HG02763 (cell line): Measurements from ENCODE around the gene U2AF1L4.
A peak's percentile ranks its signal among the peaks of the same experiment; 100 is the strongest.

Experiments
- ATAC-seq: cut with Tn5 transposase; IDR thresholded peaks from one replicate; pipeline ENCODE4 v1.9.1; 2021; ENCODE audit warnings: mild to moderate bottlenecking, moderate library complexity; ENCODE audit not compliant: unreplicated experiment

Gene U2AF1L4, protein sequence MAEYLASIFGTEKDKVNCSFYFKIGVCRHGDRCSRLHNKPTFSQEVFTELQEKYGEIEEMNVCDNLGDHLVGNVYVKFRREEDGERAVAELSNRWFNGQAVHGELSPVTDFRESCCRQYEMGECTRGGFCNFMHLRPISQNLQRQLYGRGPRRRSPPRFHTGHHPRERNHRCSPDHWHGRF

DNA sequence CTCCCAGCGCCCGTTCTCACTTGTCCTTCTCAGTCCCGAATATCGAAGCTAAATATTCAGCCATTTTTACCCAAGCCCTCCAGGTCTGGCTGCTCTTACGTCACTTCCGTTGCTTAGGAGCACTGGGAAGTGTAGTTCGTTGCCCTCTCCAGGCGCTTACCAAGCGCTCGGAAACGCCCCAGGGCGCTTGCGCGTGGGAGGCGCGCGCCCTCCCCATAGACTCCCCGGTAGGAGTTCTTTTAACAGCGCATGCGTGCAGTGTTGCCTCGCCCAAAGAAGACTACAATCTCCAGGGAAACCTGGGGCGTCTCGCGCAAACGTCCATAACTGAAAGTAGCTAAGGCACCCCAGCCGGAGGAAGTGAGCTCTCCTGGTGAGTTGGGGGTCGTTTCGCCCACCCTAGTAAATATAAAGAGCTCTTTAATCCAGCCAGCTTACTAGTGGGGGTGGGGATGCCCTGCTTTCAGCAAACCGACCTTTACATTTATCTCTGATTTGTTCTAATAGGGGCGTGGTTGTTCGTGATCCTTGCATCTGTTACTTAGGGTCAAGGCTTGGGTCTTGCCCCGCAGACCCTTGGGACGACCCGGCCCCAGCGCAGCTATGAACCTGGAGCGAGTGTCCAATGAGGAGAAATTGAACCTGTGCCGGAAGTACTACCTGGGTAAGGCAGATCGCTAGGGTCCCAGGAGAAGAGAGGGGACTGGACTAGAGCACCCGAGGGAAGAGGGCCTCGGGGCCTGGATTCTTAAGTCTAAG, at the start of gene U2AF1L4, which contains the start of gene PSENEN:
Gene U2AF1L4 (minus strand): TSS at position 91 of the 759 bp plus-strand sequence. CDS start 27 bp downstream, at position 64.
Gene PSENEN (plus strand): TSS at position 324 of the 759 bp plus-strand sequence. CDS start 280 bp downstream, at position 604.
- ATAC-seq: peak; percentile 37

DNA sequence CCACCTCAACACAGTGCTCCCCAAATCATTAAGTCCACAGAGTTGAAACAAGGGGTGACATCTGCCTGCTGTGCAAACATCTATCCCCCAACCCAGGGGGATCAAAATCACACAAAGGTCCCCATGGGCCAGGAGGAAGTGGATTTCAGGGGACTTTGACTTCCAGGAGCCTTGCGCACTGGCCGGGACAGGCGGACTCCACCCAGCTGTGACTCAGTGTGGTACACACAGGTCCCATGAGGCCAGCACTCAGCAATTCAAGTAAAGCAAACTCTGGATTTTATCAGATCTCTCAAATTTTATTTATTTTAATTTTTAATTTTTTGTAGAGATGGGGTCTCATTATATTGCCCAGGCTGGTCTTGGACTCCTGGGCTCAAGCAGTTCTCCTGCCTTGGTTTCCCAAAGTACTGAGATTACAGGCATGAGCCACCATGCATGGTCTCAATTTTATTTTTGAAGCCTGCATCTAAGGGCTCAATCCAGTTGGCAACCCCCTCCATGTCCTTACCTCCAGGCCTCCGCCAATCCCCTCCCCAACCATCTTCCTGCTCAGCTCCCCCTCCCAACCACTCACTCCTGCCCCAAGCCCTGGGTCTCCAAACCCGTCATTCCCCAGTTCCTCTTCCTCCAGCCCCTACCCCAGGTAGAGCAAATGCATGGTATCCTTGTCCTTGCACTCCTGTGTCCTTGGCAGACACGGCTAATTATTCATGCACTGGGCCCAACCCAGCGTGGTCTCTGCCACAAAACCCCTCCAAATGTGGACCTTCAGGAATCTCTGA, 48.4 kb upstream of the U2AF1L4 start:
- no peak for ATAC-seq

DNA sequence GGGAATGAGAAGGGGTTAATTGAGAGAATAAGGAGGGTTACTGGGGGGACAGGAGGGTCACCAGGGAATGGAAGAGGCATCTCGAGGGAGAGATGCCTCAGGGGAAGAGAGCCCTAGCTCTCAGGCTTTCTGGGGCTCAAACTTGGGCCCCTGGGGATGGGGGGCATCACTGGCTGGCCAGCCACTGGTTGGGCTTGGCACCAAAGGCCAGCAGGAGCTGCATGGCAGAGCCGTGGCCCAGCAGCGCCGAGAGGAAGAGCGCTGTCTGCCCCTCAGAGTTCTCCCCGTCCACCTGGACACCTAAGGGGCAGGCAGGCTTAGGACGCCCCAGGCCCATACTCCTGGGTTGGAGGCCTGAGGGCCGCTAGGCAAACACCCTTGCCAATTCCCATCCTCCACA, 47.7 kb upstream of the U2AF1L4 start:
- no peak for ATAC-seq

DNA sequence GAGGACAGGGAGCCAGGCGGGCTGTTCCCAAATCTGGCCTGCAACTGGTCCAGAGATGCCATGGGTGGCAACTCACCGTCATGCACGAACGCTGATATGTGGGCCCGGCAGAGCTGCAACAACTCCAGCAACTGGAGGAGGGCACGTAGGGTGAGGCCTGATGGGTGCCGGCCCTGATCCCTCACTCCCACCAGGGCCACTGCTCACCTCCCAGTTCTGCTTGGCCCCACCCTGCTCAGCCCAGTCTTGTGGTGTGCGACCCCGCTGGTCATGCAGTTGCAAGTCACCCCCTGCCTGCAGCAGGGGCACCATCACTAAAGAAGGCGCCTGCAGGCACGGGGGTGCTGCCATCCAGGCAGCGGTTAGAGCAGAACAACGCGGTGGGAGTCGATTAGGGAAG, 47.1 kb upstream of the U2AF1L4 start:
- no peak for ATAC-seq

DNA sequence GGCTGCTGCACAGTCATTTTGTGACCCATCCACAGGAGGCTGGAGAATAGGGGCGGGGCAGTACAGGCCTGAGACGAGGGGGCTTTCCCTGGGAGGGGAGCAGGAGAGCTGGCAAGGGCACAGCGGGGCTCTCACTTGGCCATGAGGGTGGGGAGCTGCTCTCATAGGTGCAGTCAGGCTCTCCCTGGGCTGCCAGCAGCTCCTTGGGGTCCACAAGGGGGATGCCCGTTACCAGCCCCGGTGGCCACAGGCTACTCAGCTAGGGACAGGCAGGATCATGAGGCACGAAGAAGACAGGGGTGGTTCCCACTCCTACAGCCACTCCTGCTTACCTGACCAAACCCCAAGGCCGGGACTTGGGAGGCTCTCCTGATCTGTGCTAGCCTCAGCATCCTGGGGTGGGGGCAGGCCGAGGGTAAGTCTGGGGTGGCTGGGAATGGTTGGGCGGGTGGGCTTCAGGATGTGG, 46.6 kb upstream of the U2AF1L4 start:
- no peak for ATAC-seq

DNA sequence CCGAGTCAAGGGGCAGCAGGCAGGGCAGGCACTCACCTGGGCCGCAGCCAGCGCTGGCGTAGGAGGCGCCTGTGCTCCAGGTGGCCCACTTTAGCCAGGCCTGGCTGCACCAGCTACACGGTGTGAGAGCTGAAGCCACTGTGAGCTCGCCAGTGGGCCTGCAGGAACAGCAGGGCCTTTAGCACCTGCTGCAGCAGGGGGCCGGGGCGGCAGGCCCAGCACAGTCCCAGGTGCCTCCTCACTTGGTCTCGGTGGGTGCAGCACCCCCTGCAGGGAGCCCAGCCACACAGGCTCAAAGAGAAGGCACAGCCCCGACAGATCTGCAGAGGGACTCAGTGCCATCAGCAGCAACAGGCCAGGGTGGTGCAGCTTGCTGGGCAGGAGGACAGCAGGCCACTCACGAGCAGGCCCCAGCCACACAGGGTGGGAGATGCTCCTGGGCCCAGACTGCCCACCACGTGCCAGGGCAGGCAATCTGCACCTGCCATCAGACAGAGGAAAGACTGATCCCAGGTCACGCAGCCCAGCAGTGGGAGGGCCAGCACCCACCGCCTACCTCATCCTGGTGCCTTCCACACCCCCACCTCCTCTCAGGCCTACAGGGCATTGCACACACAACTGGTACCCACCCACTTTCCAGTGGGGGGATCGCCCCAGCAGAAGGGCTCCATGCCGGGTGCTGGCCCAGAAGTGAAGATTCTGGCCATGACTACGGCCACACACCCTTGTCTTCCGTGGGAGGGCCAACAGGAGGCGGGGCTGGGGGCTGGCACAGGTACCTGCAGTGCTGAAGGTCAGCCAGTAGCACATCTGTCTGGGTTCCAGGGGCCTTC, 46.0 kb upstream of the U2AF1L4 start:
- ATAC-seq: no peak

DNA sequence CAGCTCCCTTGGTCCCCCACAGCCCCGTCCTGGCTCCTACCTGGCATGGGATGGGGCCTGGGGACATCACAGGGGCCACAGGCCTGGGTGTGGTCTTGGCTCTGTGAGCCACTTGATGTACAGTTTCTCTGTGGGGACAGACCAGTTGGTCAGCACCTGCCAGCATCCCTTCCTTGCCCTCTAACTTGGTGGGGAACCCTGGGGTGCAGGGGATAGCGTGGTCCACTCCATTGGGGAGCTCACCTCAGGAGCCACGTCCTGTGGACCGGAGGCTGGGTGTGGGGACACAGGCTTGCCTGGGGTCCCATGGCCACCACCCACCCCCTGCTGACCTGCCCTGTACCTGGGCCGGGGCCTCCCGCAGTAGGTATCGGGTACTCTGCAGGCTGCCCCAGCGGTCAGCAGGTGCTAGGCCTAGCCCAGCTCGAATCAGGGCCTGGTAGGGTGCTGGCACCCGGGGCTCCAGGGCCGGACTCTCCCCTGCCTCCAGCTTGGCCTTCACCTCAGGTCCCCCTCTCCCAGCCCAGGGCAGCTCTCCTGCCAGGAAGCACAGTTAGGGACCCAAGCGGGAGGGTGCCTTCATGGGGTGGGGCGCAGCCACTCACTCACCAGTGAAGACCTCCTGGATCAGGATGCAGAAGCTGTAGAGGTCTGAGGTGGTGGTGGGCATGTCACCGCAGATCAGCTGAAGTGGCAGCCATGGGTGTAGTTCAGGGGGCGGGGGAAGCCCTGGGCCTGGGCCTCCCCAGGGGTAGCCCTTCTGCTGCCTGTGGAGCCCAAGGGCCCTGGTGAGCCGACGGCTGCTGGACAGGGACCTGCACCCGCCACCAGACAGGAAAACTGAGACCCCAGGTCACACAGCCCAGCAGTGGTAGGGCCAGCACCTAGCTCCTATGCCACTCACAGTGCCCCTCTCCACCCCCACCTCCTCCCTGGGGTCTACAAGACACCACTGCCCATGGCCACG, 45.0 kb upstream of the U2AF1L4 start:
- no peak for ATAC-seq

DNA sequence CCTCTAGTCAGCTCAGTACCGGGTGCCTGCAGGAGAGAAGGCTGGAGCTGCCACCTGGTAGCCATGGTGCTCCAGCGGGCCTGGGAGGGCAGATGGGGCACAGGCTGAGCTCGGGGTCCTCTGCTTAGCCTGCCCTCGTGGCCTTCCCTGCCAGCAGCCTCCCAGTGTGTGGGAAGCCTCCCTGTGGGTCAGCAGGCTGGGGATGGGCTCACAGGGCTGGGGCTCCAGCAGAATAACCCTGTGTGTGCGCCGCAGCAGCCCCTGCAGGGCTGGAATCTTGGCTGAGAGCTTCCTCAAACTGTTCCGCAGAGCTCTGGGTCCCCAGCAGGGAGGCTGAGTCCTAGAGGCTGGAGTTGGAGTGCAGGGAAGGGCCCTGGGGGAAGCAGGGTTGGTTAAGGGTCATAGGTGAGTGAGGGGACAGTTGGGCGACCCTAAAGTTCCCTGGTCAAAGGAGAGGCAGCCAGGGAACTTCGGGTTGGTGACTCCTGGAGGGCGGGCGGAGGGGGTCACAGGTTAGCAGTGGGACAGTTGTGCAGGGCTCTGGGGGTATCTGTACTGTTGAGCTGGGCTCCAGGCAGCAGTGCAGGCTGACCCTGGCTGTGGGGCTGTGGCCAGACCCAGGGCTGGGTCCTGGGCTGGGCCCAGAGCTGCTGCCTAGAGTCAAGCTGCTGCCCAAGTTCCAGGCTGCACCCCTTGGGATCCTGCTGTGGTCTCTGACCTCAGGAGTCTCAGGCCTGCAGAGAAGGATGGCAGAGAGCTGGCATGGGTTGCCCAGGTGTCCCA, 44.2 kb upstream of the U2AF1L4 start:
- ATAC-seq: no peak

DNA sequence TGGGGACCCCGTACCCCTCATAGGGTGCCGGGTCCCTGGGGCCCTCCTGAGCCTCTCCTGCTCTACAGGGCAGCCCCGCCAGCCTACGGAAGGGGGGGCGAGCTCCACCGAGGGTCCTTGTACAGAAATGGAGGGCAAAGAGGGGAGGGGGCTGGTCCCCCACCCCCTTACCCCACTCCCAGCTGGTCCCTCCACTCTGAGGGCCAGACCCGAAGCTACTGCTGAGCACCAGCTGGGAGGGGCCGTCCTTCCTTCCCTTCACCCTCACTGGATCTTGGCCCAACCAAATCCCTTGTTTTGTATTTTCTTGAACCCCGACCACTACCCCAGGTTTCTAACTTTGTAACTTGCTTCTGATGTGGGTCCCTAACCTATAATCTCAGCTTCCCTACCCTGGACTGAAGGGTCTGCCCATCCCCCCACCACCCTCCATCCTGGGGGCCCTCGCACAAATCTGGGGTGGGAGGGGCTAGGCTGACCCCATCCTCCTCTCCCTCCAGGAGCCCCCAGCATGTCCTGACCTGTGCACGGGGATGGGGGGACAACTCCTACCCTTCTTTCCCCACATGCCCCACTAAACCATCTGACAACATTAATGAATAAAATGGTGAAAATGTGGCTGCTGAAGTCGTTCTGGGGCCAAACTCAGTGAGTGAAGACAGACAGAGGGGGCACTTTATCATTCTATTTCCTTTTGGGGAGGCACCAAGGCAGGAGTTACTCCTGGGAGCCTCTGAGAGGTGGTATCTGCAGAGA, 43.2 kb upstream of the U2AF1L4 start:
- ATAC-seq: no peak

DNA sequence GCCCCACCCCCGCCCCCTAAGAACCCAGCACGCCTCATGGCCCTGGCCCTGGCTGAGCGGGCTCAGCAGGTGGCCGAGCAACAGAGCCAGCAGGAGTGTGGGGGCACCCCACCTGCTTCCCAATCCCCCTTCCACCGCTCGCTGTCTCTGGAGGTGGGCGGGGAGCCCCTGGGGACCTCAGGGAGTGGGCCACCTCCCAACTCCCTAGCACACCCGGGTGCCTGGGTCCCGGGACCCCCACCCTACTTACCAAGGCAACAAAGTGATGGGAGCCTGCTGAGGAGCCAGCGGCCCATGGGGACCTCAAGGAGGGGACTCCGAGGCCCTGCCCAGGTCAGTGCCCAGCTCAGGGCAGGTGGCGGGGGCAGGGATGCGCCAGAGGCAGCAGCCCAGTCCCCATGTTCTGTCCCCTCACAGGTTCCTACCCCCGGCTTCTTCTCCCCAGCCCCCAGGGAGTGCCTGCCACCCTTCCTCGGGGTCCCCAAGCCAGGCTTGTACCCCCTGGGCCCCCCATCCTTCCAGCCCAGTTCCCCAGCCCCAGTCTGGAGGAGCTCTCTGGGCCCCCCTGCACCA, 42.1 kb upstream of the U2AF1L4 start:
- ATAC-seq: no peak

DNA sequence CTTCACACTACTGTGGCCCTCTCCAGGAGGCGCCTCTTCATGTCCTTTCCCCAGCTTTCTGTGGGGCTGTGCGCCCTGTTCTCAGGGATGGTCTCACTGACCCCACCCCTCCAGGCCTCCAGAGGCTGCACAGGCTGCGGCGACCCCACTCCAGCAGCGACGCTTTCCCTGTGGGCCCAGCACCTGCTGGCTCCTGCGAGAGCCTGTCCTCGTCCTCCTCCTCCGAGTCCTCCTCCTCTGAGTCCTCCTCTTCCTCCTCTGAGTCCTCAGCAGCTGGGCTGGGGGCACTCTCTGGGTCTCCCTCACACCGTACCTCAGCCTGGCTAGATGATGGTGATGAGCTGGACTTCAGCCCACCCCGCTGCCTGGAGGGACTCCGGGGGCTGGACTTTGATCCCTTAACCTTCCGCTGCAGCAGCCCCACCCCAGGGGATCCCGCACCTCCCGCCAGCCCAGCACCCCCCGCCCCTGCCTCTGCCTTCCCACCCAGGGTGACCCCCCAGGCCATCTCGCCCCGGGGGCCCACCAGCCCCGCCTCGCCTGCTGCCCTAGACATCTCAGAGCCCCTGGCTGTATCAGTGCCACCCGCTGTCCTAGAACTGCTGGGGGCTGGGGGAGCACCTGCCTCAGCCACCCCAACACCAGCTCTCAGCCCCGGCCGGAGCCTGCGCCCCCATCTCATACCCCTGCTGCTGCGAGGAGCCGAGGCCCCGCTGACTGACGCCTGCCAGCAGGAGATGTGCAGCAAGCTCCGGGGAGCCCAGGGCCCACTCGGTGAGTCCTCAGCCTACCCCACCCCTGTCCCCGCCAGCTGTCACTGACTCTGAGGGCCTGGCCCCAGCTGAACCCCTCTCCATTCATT, 41.3 kb upstream of the U2AF1L4 start:
- no peak for ATAC-seq

DNA sequence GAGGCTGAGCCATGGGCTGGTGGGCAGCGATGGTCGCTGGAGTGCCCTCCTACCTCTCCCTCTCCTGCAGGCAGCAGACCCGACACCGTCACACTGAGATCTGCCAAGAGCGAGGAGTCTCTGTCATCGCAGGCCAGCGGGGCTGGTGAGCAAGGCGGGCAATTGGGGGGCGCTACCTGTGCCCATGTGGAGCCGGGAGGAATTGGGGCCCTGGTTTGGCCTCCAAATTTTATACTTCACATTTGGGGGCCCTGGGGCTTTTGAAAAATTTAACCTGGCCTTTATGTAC, 40.1 kb upstream of the U2AF1L4 start:
- no peak for ATAC-seq

DNA sequence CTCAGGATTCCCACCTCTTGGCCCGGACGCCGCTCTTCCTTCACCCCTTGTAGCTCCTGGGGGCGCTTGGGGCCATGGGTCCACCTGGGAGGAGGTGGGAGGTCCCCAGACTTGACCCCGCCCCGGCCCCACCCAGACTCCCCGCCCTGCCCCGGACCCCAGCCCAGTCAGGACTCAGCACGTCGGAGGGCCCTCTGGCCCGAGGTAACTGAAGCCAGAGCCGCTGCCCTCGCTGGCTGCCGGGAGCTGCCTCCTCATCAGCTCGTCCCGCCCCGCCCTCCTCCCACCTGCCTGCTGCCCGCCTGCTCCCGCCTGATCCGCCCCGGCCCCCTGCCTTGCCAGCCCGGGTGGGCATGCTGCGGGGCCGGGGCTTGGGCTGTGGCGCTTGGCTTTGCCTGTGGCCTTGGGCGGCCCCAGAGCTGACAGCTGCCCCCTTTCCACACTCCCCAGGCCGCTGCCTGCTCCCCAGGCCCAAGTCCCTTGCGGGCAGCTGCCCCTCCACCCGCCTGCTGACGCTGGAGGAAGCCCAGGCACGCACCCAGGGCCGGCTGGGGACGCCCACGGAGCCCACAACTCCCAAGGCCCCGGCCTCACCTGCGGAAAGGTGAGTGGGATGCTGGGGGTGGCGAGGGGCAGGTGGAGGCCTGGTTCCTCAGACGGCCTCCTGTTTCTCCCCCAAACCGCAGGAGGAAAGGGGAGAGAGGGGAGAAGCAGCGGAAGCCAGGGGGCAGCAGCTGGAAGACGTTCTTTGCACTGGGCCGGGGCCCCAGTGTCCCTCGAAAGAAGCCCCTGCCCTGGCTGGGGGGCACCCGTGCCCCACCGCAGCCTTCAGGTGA, 39.5 kb upstream of the U2AF1L4 start:
- no peak for ATAC-seq

DNA sequence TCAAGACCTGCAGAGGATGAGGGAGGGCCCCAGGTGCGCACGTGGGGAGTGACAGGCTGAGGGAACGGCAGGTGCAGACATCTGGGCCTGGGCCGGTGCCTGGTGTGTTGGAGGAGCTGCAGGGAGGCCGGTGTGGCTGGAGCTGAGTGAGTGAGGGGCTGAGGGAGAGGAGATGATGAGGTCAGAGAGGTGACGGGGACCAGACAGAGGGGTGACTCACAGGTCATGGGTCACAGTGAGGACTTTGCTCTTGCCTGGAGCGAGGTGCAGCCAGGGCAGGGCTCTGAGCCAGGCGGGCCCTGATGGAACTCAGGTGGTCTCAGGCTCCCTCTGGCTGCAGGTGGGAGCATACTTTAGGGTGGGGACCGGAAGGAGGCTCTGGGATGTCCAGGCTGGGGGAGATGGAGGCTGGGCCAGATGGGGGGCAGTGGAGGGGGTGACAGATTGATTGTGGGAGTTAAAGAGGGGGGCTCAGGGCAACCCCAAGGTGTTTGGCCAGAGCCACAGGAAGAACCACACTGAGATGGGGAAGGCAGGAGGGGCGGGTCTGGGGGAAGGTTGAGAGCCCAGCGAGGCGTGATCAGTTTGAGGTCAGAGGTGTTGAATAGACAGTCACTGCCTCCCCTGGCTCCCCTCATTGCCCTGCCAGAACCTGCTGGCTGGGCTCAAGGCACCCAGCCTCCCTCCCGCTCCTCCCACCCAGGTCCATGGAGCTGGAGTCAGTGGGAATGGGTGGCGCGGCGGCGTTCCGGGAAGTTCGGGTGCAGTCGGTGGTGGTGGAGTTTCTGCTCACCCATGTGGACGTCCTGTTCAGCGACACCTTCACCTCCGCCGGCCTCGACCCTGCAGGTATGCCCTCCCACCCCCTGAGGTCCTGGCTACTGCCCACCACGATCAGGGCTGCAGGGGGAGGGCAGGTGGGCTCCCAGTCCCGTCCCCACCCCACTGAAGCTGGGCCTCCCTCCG, 38.5 kb upstream of the U2AF1L4 start:
- ATAC-seq: no peak

DNA sequence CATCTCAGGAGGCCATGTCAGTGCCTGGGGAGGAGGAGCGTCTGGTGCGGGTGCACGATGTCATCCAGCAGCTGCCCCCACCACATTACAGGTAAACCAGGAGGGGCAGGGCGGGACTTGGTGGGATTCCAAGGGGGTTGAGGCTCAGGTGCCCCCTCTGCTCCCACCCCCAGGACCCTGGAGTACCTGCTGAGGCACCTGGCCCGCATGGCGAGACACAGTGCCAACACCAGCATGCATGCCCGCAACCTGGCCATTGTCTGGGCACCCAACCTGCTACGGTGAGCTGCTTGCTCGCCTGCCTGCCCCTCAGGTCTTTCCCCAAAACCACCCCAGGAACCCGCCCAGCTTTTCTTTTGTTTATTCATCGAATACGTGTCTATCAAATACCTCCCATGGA, 37.4 kb upstream of the U2AF1L4 start:
- ATAC-seq: no peak
